Adipose tissue (tissue), 3 donors: ENCODE data around the gene DBH. TPM values are rescaled to one million over a fixed set of nuclear protein-coding genes. Genes with fewer than 3 reads are reported as not detected.

ENCODE experiments used
- H3K27ac ChIP-seq: one replicate; pipeline ENCODE4 v1.5.1; 2013; ENCODE audit warnings: low read depth, low read length
- WGBS, 3 donors: extraction: QIAGEN DNeasy Blood & Tissue Kit; methylation state at CpG; one replicate each; pipeline ENCODE4 v1.1.7; 2013; 5-methylcytosine and 5-hydroxymethylcytosine counted together
- polyA plus RNA-seq, 3 donors: library from polyadenylated mRNA; stranded (reverse); fragments of 200-250 nt; gene quantifications; one replicate each; pipeline ENCODE4 v1.2.3, GENCODE V29; 2013
- donor health status: healthy with polysubstance abuse.
- donor health status: Bipolar disorder and iron deficiency.
- donor health status: healthy.

DBH gene
- polyA plus RNA-seq, 3 donors = 0.01 to 0.05 TPM; not detected in 1

DNA sequence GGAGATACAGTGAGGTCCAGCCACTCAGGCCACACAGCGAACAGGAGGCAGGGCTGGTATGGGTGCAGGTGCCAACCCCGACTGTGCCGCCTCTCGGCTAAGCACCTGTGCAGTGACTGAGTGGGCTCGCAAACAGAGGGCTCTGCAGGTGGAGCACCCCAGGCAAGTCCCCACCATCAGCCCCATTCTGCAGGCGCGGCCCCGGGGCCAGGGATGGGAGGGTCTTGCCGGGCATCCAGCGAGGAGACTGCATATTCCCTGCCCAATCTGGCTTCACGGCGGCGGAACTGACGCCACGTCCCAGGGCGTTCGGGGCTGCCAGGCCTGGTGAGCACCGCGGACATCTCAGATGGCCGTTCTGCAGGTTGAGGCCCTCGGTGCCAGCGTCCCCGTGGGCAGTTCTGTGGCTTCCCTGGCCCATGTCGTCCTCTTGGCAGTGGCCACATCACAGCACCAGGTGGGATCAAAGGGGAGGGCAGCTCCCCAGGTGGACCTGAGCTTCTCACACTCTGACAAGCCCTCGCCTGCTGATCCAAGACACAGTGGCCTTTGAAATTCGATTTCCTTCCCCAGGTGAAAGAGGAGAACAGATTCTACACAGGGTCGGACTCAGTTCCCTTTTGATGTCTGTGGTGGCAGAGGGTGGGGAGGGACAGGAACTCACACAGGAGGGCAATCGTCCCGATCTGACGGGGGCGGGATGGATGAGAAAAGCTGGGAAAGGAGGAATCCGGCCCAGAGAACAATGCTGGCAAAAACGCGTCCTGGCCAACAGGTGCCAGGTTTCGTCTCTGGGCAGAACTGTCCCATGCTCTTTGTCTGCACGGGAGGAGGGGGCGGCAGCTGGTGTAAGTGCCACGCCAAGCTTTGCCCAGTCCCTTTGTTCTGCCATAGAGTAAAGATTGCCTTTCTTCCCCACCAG is 18.8 kb downstream of the DBH start:
- H3K27ac ChIP-seq = no peak overlapping the region
- WGBS, 3 donors = 52 to 63% (median 60%) methylated on average over 38 of the region's 38 CpGs

DNA sequence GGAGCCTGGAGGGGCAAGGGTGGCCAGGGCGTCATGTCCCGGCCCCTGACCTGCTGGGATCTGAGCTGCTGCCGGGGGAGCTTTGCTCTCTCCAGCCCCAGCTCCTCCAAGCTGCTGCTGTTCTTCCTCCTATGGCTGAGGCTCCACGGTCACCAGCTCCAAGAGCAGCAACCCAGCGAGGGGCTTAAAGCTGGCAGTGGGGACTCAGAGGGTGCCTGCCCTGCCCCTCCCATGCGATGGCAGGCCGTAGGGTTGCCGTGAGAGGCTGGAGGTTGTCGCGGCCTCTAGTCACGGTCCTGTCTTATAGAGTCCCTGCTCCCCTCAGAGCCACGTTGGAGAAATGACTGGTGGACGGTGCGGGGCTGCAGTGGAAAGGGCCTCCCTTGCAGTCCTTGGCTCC is 19.5 kb downstream of the DBH start:
- 53 to 66% (median 59%) methylated on average over 14 of the region's 14 CpGs for WGBS, 3 donors
- no peak overlapping the region for H3K27ac ChIP-seq

DNA sequence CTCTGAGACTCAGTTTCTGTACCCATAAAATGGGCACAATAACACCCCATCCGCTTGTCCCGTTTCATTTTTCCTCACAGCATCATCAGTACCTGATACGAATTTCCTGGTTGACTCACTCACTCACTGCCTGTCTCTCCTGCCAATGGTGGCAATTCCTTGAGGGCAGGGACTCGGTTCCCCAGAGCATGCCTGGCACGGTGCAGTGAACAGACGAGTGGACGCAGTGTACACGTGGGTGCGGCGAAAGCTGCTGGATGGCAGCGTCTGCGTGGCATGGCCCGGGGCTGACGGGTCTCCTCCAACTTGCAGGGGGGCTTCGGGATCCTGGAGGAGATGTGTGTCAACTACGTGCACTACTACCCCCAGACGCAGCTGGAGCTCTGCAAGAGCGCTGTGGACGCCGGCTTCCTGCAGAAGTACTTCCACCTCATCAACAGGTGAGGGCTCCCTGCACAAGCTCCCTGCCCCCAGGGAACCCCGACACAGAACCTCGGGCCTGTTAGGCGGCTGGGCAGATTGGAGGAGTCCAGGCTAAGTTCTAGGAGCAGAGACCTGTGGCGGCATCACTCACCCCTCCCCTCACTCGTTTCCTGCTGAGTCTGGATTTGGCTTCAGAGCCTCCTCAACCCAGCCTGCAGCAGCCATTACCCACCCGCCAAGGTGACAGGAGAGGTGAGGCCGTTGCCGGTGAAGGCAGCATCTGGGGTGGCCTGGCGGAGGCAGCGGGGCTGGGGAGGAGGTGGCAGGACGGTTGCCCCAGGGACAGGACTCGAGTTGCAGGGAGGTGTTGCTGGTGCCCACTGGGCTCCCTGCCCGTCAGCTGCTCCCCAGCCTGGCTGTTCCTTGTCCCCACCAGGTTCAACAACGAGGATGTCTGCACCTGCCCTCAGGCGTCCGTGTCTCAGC is 20.3 kb downstream of the DBH start:
- no peak overlapping the region for H3K27ac ChIP-seq
- WGBS, 3 donors = 60 to 67% (median 63%) methylated on average over 36 of the region's 36 CpGs

DNA sequence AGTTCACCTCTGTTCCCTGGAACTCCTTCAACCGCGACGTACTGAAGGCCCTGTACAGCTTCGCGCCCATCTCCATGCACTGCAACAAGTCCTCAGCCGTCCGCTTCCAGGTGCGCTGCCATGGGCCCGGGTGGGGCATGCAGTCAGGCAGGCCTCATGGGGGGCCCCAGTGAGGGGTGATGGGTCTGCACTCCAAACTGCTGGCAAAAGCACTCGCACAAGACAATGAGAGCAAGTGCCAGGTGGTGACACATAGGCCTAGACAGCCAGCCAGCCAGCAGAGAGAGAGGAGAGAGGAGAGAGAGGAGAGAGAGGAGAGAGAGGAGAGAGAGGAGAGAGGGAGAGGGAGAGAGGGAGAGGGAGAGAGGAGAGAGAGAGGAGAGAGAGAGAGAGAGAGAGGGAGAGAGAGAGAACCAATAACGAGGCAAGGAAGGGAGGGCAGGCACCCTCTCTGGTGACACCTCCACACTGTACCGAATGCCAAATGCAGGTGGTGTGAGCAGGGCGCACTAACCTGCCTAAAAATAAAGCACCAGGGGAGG is 21.0 kb downstream of the DBH start:
- no peak overlapping the region for H3K27ac ChIP-seq
- WGBS, 3 donors = 62 to 78% (median 72%) methylated on average over 13 of the region's 13 CpGs

DNA sequence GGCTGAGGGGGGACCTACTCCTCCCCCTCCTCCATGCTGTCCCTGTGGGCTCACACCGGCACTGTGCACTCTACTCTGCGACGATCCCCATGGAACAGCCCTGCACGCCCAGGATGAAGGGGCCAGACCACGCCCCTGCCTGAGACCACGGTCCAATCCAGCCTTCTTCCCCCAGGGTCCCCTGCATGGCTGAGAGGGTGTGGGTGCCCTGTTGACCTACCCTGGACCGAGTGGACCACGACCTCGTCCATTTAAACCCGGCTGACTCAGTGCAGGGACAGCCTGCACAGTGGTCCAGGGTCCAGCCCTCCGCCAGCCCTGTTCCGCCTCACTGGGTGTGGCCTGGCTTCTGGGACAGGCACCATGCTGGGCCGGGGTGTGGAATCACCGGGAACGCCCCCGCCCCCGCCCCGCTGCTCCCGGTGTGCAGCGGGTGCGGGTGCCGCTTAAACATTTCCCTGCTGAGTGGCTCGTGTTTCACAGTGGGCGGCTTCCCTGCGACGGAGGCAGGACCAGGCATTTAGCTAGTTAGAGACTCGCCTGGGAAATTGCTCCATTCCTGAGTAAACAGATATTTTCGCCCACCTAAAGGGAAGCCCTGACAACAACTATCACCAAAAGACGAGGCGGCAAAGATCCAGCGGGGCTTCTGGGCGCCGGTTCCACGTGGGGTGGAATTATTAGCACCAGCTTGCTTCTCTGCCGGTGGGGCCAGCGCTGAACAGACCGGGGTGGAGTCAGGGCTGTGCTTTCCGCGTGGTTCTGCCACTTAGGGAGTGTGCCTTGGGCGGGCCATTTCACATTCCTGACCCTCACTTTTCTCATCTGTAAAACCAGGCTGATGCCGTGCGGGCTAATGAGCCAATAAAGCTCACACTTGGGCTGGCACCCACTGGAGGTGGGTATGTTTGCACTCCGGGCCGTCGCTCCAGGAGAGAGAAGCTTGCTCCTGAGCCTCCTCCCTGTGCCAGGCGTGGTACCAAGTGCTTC is 22.6 kb downstream of the DBH start:
- 4 to 13% (median 7%) methylated on average over 46 of the region's 46 CpGs for WGBS, 3 donors

DNA sequence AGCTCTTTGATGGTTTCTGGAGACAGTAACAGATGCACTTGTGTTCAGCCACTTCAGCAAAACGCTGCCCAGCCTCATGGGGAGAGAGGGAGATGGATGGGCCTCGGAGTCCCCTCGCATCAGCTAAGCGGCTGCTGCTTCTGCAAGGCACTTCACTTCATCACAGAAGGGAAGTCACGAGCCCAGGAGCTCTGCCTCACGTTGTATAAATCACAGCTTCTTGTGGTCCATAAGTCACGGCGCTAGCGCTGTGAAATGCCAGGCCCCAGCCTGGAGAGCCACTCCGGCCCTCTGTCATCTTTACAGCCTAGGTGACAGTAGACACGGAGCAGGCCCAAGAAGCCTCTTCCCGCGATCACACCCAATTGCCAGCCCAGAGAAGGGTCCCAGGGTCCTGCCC is 23.4 kb downstream of the DBH start:
- H3K27ac ChIP-seq = no peak overlapping the region
- WGBS, 3 donors = 56 to 59% (median 56%) methylated on average over 13 of the region's 13 CpGs

More for the DNA sequence above, 22.6 kb downstream of the DBH start:
- H3K27ac ChIP-seq = no peak overlapping the region

DNA sequence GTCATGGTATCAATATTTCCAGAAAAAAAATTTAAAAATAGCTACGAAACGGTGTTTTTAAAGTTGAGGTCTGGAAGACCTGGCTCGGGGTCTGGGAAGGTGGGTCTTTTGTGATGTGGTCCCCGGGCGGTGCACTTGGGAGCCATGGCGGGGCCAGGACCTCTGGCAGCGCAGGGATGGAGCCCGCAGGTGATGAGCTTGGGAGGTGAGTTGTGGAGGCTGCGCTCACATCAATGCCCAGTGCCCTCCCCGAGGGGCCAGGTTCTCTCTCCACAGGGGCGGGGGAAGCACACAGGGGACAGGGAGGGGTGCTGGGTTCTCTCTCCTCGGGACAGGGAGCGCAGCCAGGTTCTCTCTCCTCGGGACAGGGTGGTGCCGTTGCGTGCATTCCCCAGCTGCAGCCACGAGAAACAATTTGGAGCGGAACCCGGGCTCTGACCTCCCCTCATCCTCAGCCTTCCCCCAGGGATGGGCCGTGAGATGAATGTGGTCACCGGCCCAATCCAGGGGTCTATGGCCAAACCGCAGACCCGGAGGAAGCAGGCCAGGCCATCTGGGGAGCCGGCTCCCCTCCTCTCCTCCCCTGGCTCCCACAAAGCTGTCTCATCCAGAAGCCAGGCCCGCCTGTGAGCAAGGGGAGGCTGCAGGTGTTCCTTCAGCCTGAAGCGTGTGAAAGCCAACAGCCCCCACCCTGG is 25.8 kb downstream of the DBH start:
- WGBS, 3 donors = 79 to 85% (median 83%) methylated on average over 21 to 26 of the region's 26 CpGs

DNA sequence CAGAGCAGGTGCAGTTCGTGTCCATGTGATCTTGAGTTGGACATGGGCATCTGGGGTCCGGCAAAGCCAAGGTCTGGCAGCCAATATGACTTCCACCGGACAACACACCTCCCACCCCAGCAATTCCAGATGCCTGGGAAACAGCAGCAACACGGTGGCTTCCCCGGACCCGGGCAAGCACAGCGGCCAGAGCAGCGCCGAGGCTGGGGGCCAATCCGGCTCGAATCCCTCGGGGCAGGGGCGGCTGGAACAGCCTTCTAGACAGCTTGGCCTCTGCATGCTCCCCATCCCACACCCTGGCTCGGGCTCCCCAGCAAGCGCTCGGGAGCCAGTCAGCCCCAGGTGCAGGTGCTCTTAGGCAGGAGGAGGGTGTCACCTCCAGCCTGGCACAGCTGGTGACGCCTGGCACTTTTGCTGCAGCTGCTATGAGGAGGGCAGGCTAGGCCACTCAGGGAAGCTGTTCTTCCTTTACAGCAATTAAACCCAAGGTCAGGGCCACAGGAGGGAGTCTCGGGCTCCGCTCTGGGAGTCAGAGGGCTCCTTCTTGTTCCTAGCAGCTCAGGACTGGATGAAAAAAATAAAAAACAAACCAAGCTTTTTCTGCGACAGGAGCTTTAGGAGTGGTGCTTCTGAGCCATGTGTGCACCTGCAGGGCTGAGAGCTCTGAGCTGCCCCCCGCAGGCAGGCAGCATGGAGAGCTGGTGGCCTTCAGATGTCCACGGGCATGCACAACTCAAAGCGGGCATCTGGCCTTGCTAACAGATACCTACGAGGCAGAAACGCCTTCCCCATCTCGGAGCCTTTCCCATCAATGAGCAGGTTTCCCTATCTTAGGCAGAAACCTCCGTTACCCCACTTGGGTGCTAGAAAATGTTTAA is 28.2 kb downstream of the DBH start:
- 70 to 89% (median 87%) methylated on average over 27 of the region's 27 CpGs for WGBS, 3 donors
- H3K27ac ChIP-seq = no peak overlapping the region

More for the DNA sequence above, 25.8 kb downstream of the DBH start:
- no peak overlapping the region for H3K27ac ChIP-seq

DNA sequence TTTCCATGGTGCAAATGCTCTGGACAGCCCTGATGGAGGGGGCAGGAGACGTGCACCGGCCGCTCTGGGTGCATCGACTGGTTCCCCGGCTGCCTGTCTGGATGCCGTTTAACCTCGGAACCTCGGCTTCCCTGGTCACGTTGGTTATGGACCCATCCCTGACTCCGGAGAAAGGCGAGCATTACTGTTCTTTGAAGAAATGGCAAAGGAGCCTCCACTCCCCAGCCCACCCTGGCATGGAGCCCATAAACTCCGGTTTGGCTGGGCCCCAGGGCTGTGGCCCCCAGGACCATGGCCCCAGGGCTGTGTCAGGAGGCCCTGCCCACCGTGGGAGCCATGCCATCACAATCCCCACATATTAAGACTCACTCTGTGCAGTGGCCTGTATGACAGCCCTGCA is 28.9 kb downstream of the DBH start:
- no peak overlapping the region for H3K27ac ChIP-seq
- WGBS, 3 donors = 90 to 93% (median 92%) methylated on average over 13 of the region's 13 CpGs

DNA sequence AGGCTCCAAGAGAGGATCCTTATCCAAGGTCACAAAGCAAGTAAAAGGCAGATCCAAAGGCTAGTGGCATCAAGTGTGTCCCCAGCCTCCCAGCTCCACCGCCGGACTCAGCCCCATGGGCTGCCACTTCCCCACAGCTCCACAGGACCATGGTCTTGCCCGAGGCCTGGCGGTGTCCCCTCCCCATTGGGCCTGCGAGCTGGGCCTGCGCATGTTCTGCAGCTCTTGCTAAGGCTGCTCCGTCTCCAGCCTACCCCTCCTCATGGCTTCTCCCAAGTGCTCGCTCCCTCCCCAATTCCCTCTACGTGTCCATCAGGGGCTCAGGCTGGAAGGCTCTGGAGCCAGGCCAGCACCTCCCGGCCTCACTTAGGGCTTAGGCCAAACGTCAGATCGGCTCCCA is 29.4 kb downstream of the DBH start:
- WGBS, 3 donors = 84 to 88% (median 87%) methylated on average over 12 of the region's 12 CpGs
- H3K27ac ChIP-seq = no peak overlapping the region

DNA sequence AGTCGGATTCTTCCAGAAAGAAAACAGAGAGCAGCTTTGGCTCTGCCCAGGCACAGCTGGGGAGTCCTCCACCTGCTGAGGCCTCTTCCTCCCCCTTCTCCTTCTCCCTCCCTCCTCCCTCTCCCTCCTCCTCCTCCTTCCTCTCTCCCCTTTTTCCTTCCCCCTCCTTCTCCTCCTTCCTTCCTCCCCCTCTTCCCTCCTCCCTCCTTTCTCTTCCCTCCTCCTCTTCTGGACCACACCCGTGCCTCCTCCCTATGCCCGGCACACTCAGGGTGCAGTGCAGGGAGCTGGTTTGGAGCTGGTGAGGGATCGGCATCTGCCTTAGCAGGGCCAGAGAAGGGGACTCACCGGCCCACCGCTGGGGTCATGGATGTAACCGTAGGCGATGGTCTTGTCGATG is 30.2 kb downstream of the DBH start:
- H3K27ac ChIP-seq = no peak overlapping the region
- WGBS, 3 donors = 77 to 91% (median 82%) methylated on average over 9 of the region's 9 CpGs

DNA sequence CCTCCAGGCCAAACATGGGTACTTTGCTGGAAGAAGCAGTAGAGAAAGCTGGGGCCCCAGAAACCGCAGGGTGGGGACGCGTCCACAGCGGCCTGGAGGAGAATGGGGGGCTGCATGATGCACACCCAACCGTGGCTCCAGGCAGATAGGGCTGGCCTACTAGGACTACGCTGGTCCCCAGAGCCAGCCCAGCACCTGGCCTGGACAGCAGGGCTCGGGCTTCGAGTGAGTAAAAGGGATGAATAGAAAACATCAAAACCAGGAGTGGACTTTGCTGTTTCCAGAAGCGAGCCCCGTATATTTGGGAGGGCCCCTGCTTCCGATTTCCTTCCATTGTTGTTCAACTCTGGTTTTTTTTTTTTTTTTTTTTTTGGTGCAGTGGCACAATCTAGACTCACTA is 30.7 kb downstream of the DBH start:
- no peak overlapping the region for H3K27ac ChIP-seq
- 73 to 81% (median 78%) methylated on average over 11 of the region's 11 CpGs for WGBS, 3 donors

DNA sequence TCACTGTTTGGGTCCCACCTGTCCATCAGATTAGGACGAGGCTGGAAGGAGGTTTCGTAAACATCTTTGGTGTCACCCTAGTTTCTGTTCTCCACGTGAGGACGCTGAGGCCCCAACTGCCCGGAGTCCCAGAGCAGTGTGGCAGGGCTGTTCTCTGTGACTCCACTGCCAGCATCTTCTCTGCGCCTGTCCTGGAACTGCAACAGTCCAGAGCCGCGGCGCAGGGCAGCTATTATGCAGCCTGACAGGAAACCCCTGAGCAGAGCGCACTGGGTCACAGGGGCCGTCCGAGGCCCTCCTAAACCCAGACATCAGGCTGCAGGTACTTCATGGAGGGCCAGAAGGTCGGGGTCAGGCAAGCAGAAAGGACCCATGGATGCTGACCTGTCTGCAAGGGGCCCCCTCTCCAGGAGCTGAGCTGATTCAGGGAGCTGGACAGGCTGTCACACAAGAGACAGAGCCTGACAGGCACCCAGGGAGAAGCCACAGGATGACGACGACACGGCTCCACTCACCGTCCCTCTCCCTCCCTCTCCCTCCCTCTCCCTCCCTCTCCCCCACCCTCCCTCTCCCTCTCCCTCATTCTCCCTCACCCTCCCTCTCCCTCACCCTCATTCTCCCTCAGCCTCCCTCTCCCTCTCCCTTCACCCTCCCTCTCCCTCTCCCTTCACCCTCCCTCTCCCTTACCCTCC is 31.7 kb downstream of the DBH start:
- WGBS, 3 donors = 57 to 67% (median 58%) methylated on average over 13 to 17 of the region's 17 CpGs
- H3K27ac ChIP-seq = no peak overlapping the region

DNA sequence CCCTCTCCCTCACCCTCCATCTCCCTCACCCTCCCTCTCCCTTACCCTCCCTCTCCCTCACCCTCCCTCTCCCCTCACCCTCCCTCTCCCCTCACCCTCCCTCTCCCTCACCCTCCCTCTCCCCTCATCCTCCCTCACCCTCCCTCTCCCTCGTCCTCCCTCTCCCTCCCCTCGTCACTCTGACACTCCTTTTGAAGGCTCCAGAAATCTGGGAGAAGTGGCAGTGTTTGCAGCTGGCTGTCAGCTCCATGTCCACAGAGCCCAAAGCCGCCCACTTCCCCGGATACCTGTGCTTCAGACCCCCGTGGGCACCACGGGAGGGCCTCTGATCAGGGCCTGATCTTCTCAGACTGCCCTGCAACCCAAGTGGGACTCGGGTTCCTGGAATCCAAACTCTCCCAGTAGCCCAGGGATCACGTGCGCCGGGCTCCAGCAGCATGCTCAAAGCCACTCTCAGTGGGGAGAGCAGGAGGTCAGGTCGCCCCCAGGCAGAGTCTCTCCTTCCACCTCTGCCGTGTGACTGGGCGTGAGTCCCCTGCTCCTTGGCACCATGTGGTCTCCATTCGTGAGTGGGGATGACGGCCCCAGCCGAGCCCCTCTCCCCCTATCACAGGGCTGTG is 33.1 kb downstream of the DBH start:
- no peak overlapping the region for H3K27ac ChIP-seq
- WGBS, 3 donors = 85 to 88% (median 87%) methylated on average over 12 to 16 of the region's 16 CpGs

DNA sequence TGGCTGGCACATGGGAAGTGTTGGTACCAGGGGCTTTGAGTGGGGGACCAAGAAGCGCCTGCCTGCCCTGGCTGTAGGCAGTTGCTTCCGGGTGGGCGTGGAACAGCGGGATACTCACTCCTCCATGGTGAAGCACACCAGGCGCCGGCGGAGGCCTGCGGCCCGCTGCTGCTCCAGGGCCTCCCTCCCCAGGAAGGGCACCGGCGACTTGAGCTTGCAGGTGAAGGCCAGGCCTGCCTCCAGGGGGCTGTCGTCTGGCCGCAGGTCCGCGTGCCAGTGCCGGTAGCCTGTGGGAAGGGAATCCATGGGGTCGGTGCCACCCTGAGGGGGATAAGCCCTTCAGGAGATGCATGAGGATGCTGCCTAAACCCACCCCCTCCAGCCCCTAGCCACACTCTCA is 34.3 kb downstream of the DBH start:
- no peak overlapping the region for H3K27ac ChIP-seq
- 96 to 97% (median 97%) methylated on average over 15 to 17 of the region's 17 CpGs for WGBS, 3 donors
